BJ (cell line): ENCODE results near the gene FKRP. TPM values are rescaled to one million over a fixed set of nuclear protein-coding genes. Genes with fewer than 3 reads are reported as not detected.

Experiments used
- CTCF ChIA-PET: fragments of 350-600 bp; formaldehyde crosslinking; extraction: SDS; loops from one replicate; lab custom pipeline; 2021; ENCODE audit warnings: antibody characterized with exemption, inconsistent platforms; lab: Yijun Ruan, JAX
- POLR2A ChIA-PET: fragments of 300-600 bp; sonication (Branson Sonifier 250); formaldehyde crosslinking; extraction: SDS; loops from one replicate; lab custom pipeline; 2021; ENCODE audit warnings: antibody characterized with exemption; lab: Charles Lee
- DNase-seq: peaks from one replicate; pipeline ENCODE4 v3.0.0-alpha.2; 2011; ENCODE audit warnings: low read depth
- H3K27me3 ChIP-seq: 2 replicates; pipeline ENCODE4 v1.6.0; 2011; ENCODE audit warnings: low read length; ENCODE audit not compliant: control insufficient read depth, insufficient read depth
- H3K36me3 ChIP-seq: 2 replicates; pipeline ENCODE4 v1.5.1; 2011; ENCODE audit warnings: low read length; ENCODE audit not compliant: control insufficient read depth, insufficient read depth
- H3K4me3 ChIP-seq: 2 replicates; pipeline ENCODE4 v1.5.1; 2011; ENCODE audit warnings: low read depth, mild to moderate bottlenecking, control low read depth, low read length
- polyA plus RNA-seq: library from polyadenylated mRNA; depleted of rRNA; stranded (reverse); fragments of >200 nt; gene quantifications from 2 replicates; pipeline ENCODE4 v1.2.3, GENCODE V29; 2011
- TF ChIP-seq, protein P1 (sequence below): IDR thresholded peaks from 2 replicates; pipeline ENCODE4 v1.5.1; 2011; ENCODE audit warnings: low read depth, mild to moderate bottlenecking, control low read depth, inconsistent platforms, low read length, moderate library complexity; ENCODE audit not compliant: insufficient read depth

FKRP gene
- polyA plus RNA-seq, 1 experiment, result 15.1 TPM

DNA sequence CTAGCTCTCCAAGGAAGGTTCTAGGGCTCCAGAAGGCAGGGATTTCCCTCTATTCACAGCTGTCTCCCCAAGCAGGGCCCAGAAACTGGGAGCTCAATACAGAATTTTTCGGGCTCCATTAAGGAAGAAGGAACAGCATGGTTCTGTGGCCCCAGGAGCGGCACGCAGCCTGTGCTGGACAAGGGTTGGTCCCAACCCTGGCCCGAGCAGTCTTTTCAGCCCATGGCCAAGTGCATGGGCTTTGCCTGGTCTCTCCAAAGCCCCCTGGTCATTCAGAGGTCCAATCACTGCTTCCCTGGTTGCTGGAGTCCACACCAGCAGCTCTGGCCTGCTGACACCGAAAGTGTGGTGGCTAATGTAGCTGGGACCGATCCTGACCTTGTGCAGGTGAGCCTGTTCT is 22.4 kb upstream of the FKRP start:
- no peak for DNase-seq
- CTCF ChIA-PET, result no interaction called here

DNA sequence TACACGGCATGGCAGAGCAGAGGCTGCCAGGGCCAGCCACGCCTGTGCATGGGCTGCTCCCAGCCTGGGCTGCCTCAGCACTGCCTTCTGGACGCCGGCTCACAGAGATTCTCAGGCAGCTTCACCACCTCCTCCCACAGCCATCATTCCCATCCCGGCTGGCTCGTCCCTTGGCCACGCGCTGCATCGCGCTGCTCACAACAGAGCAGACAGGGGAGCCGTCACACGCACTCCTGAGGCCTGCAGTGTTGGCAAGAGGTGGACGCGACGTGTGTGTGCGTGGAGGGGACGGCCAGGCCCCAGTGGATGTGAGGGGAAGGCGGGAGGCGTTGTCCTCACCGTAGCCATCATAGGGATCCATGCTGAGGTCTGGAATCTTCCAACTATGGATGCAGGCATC is 21.4 kb upstream of the FKRP start:
- TF ChIP-seq, protein P1, sequence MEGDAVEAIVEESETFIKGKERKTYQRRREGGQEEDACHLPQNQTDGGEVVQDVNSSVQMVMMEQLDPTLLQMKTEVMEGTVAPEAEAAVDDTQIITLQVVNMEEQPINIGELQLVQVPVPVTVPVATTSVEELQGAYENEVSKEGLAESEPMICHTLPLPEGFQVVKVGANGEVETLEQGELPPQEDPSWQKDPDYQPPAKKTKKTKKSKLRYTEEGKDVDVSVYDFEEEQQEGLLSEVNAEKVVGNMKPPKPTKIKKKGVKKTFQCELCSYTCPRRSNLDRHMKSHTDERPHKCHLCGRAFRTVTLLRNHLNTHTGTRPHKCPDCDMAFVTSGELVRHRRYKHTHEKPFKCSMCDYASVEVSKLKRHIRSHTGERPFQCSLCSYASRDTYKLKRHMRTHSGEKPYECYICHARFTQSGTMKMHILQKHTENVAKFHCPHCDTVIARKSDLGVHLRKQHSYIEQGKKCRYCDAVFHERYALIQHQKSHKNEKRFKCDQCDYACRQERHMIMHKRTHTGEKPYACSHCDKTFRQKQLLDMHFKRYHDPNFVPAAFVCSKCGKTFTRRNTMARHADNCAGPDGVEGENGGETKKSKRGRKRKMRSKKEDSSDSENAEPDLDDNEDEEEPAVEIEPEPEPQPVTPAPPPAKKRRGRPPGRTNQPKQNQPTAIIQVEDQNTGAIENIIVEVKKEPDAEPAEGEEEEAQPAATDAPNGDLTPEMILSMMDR, result no peak
- peaks cover 69% of the 10 kb centered on the region for H3K36me3 ChIP-seq
- CTCF ChIA-PET, result interaction anchor here (1.8 kb wide), 1 partner anchor 20 kb away, joined by 5 read pairs; no protein-coding TSS in a partner anchor
- no peak overlapping the region for H3K4me3 ChIP-seq
- POLR2A ChIA-PET, result no interaction called here
- no peak for DNase-seq
- H3K27me3 ChIP-seq, result no peaks in the 10 kb centered on the region

More for the DNA sequence above, 22.4 kb upstream of the FKRP start:
- POLR2A ChIA-PET, result no interaction called here
- TF ChIP-seq, protein P1, result no peak
- Histone ChIP-seq H3K4me3 (no peak overlapping the region), H3K36me3 (peaks cover 62% of the 10 kb centered on the region), H3K27me3 (no peaks in the 10 kb centered on the region)

DNA sequence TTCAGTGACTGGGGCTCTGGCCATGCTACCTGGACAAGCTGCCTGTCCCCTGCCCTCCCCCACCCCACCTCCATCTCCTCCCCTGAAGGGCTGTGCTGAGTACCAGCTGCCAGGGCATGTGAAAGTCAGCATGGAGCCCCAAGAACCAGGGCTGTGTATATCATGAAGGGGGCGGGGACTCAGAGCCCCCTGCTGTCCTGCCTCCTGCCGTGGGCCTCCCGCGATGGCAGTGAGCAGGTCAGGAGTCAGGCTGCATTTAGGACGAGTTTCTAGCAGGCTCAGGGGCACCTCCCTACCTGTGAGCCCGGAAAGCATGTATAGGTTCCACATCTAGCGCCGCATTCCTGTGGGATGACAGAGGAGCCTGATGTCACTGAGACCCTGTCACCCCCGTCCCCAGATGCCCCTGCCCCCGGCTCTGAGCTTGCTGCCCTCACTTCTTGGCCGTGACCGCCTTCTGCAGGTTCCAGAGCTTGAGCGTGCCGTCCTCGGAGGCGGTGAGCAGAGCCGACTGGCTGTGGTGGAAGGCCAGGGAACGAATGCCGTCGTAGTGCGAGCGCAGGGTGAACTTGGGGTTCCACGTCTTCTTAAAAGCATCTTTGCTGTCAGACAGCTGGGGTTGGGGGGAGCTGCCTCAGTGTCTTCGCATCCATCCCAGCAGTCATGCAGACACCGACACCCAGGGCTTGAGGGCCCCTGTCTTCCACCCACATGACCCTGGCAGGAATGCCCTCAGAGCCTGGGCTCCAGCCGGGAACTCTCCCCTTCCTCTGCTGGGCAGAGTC is 20.6 kb upstream of the FKRP start:
- TF ChIP-seq, protein P1, result no peak
- DNase-seq, result no peak
- CTCF ChIA-PET, result interaction anchor here (1.8 kb wide), 1 partner anchor 21 kb away, joined by 5 read pairs; no protein-coding TSS in a partner anchor
- Histone ChIP-seq H3K4me3 (no peak overlapping the region), H3K27me3 (no peaks in the 10 kb centered on the region), H3K36me3 (peaks cover 75% of the 10 kb centered on the region)
- POLR2A ChIA-PET, result no interaction called here

DNA sequence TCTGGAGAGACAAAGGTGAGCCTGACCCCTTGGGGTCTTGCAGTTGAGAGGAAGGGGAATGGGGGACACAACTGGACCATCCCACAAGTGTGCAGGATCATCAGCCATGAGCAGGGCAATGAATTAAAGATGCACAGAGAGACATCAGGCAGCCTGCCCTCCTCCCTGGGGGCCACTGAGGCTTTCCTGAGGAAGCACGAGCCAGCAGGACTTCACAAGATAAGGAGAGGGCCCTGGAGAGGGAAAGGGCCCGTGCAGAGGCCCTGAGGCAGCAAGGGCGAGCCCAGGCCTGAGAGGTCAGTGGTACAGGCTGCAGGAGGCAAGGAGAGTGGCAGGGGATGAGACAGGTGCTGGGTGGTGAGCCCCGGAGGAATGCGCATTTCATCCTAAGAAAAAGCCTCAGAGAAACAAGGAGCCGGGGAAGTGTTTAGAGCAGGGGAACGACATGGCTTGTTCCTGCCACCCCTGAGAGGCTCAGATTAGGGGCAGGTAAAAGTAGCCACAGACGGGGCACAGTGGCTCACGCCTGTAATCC is 19.9 kb upstream of the FKRP start:
- Histone ChIP-seq H3K36me3 (peaks cover 75% of the 10 kb centered on the region), H3K27me3 (no peaks in the 10 kb centered on the region), H3K4me3 (no peak overlapping the region)
- POLR2A ChIA-PET, result no interaction called here
- CTCF ChIA-PET, result interaction anchor here (1.2 to 6.3 kb wide), 3 partner anchors 15 to 22 kb away, joined by 3 to 77 read pairs (median 5); partner anchors contain the start of gene FKRP
- TF ChIP-seq, protein P1, result no peak
- DNase-seq, result no peak

DNA sequence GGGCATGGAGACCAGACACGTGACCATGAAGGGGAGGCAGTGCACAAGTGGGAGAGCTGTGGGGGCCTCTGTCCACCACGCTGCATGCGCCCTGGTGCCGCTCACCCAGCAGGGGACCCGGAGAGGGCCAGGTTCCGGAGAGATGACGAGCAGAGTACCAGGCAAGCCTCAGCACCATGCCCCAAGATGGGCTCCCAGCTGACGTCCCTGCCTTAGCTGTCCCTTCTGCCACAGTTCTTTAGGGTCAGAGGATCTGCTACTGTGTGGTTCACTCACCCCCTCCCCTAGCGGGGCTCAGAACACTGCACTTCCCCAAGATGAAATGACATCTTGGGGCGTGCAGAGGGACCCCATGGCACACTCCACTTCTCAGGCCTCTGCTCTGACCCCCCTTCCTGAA is 19.3 kb upstream of the FKRP start:
- CTCF ChIA-PET, result interaction anchor here (1.2 to 6.3 kb wide), 2 partner anchors 15 to 23 kb away, joined by 3 to 77 read pairs; partner anchors contain the start of gene FKRP
- POLR2A ChIA-PET, result no interaction called here
- peaks cover 72% of the 10 kb centered on the region for H3K36me3 ChIP-seq
- H3K27me3 ChIP-seq, result no peaks in the 10 kb centered on the region
- DNase-seq, result no peak
- no peak overlapping the region for H3K4me3 ChIP-seq
- TF ChIP-seq, protein P1, result no peak
